ENCODE measurements around the gene FAM53B.

The FAM53B gene

DNA sequence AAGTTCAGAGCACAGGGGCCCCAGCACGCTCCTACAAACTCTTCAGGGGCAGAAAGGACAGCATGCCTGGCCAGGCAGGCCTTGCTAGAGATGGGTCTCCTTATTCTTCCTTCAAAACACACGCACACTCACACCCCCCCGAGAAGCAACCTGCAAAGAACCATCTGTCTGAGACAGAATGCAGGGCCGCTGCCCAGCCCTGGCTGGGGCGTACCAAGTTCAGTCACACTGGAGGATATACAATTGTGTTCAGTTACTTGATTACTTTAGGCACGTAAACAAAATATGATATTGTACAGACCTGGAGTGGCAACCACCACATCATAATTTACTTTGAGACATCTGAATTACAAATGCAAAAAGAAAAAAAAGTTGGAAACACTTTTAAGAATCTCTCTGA is 5.7 kb downstream of the FAM53B start:
- H3K4me3 ChIP-seq (replicated peaks in 1 of 2; ENCODE audit: low read depth in 2 of 2, low read length in 2 of 2) = no peak overlapping the region
- TF ChIP-seq, protein P1, sequence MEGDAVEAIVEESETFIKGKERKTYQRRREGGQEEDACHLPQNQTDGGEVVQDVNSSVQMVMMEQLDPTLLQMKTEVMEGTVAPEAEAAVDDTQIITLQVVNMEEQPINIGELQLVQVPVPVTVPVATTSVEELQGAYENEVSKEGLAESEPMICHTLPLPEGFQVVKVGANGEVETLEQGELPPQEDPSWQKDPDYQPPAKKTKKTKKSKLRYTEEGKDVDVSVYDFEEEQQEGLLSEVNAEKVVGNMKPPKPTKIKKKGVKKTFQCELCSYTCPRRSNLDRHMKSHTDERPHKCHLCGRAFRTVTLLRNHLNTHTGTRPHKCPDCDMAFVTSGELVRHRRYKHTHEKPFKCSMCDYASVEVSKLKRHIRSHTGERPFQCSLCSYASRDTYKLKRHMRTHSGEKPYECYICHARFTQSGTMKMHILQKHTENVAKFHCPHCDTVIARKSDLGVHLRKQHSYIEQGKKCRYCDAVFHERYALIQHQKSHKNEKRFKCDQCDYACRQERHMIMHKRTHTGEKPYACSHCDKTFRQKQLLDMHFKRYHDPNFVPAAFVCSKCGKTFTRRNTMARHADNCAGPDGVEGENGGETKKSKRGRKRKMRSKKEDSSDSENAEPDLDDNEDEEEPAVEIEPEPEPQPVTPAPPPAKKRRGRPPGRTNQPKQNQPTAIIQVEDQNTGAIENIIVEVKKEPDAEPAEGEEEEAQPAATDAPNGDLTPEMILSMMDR (IDR thresholded peaks at IDR 0.05; ENCODE audit: low read depth, low read length) = no peak
- DNase-seq (ENCODE audit: low read depth in 2 of 2) = no peak

DNA sequence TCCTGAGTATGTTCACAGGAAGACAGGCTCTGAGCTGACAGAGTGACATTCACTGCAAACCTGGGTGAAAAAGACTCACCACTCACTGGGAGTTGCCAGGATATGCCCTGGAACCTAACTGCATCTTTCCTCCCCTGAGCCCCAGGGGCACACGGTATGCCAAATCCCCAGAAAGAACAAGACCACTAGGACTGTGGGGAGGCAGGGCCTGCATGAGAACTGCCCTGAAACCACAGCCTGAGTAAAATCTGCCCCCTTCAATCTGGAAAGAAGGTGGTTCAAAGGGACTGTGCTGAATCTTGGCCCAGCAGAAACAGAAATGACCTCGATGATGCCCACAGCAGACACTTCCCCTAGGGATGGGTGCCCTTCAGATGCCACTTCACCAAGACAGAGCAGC is 6.5 kb downstream of the FAM53B start:
- H3K4me3 ChIP-seq (replicated peaks in 1 of 2; ENCODE audit: low read depth in 2 of 2, low read length in 2 of 2) = no peak overlapping the region
- no peak for DNase-seq (ENCODE audit: low read depth in 2 of 2)
- TF ChIP-seq, protein P1 (IDR thresholded peaks at IDR 0.05; ENCODE audit: low read depth, low read length) = no peak

DNA sequence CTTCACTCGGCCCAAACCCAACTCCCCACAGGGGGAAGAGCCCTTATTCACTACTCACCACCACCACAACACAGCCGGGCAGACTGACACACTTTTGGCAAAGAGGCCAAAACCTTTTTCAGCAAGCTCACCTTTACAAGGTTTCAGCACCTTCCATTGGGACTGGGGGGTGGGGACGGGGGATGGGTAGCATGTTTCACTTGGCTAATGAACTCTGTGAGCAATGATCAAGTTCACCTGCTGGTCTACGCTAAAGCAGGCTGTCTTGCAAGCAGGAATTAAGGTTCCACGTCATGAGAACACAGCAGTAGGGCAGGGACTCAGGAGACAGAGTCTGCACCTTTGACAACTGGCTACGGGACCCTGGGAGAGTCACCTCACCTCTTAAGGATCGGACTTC is 7.0 kb downstream of the FAM53B start:
- no peak overlapping the region for H3K4me3 ChIP-seq (replicated peaks in 1 of 2; ENCODE audit: low read depth in 2 of 2, low read length in 2 of 2)
- TF ChIP-seq, protein P1 (IDR thresholded peaks at IDR 0.05; ENCODE audit: low read depth, low read length) = no peak
- DNase-seq (ENCODE audit: low read depth in 2 of 2) = no peak

DNA sequence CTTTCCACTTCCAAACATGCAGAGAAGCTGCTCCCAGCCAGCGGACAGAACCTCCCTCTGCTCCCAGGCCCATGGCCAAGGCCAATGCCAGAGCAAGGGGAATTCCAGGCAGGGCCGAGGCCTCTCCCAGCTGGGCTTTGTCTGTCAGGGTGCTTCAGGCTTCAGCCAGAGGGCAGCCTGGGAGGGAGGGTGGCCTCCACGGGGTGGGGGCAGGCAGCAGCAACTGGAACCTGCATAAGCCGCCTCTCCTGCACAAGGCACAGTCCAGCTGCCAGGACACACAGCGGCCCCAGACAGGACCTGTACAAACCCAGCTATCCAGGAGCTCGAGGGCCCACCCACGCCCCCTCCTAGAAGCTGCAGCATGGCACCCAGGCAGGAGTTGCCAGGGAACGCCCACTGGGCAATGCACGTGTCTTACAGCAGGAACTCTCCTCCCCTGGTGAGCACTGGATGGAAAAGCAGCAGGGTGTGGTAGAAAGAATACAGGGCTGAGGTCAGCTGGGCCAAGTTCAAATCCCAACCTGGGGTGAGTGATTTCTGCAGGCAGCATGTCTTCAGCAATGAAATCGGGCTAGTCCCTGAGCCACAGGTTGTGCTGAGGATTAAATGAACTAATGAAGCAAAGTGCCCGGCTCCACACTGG is 7.6 kb downstream of the FAM53B start:
- DNase-seq (ENCODE audit: low read depth in 2 of 2) = peak; percentile 71 to 90
- H3K4me3 ChIP-seq (replicated peaks in 1 of 2; ENCODE audit: low read depth in 2 of 2, low read length in 2 of 2) = no peak overlapping the region
- TF ChIP-seq, protein P1 (IDR thresholded peaks at IDR 0.05; ENCODE audit: low read depth, low read length) = no peak

DNA sequence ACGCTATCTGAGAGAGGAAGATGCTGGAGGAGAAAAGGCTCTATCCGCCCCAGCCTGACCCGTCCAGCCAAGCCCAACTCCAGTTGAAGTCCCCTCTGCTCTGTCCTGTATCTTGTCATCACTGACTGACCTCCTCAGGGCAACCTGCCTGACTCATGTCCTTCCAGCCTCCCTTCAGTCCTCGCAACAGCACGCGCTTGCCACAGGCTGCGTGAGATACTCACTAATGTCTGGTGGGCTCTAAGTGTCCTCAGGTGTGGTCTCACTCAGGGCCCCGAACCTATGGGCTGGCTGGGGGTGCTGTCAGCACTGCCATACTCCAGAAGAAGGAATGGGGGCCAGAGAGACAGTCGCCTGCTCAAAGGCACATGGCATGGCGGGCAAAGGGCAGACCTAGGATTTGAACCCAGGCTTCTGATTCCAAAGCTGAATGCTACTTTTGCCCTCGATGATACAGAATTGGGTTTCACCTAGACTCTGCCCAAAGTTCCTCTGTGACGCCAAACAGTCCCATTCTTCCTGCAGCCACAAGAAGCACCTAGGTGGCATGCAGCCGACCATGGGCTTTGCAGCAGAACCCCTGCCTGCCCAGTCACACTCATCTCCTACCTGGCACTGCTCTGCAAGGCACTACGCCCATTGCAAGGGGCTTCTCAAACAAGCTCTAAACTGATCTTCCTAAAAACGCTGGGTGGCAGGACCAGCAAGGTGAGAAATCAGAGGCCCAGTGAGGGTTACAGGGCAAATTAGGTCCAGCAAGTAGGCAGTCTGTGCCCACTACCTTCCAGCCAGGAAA is 8.5 kb downstream of the FAM53B start:
- TF ChIP-seq, protein P1 (IDR thresholded peaks at IDR 0.05; ENCODE audit: low read depth, low read length) = no peak
- no peak for DNase-seq (ENCODE audit: low read depth in 2 of 2)
- H3K4me3 ChIP-seq (replicated peaks in 1 of 2; ENCODE audit: low read depth in 2 of 2, low read length in 2 of 2) = no peak overlapping the region

DNA sequence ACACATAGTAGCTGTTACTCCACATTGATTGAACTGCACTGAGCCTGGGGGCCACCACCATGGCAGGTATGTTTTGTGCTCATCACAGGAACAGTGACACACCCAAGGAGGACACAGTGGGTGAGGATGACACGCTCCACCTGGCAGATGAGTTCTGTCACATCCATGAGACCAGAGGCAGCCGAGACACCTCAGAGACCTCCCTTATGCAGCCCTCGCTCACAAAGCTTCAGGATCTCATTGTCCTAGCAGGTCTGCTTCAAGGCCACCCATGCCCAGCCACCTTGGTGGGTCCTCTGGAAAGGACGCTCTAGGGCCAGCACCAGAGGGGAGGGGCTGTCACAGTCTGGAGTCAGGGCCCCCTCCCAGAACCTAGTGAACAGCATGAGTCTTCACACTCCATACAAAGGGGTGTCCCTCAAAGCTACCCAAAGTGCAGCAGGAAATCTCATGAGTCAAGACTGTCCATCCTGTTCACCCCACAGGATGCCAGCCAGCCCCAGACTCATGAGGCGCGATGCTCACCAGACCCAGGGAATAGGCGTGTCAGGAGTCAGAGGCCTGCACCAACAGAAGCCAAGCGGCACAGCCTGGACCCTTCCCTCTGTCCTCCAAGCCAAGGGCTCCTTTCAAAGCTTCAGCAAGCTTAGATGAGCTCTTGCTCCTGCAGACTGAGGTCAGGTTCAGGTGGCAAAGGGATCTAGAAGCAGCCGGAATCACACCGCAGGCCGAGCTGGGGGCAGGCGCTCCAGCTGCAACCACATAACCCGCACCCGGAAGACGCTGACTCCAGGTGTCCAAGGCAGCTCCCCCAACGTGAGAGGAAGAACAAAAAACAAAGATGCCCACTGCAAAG is 9.6 kb downstream of the FAM53B start:
- TF ChIP-seq, protein P1 (IDR thresholded peaks at IDR 0.05; ENCODE audit: low read depth, low read length) = no peak
- DNase-seq (ENCODE audit: low read depth in 2 of 2) = no peak
- no peak overlapping the region for H3K4me3 ChIP-seq (replicated peaks in 1 of 2; ENCODE audit: low read depth in 2 of 2, low read length in 2 of 2)
